Panc1 (cell line): ENCODE measurements around the gene PPP1R14C. TPM values are rescaled to one million over a fixed set of nuclear protein-coding genes. Genes with fewer than 3 reads are reported as not detected.
"Not testable (repeated sequence)": the region's sequence is repeated elsewhere in the genome, so short reads cannot be mapped to it uniquely, and the experiment has no call there.

Experiments
- ATAC-seq: fragments of 200-7000 bp; cut with Tn5 transposase; 2 replicates; pipeline ENCODE4 v1.9.1; 2020; ENCODE audit warnings: mild to moderate bottlenecking, moderate library complexity
- BruUV-seq: library from RNA; stranded (reverse); fragments of 400-500 nt; replicated peaks from 2 replicates; lab custom pipeline; 2021; lab: Mats Ljungman, UMichigan
- CTCF ChIA-PET: fragments of 300-600 bp; sonication (Branson Sonifier 250); formaldehyde crosslinking; loops from one replicate; lab custom pipeline; 2022; ENCODE audit warnings: antibody characterized with exemption; lab: Charles Lee
- POLR2A ChIA-PET: fragments of 300-600 bp; sonication (Branson Sonifier 250); formaldehyde crosslinking; loops from one replicate; lab custom pipeline; 2022; ENCODE audit warnings: antibody characterized with exemption; lab: Charles Lee
- DNase-seq: peaks from one replicate; pipeline ENCODE4 v3.0.0-alpha.2; 2010; ENCODE audit warnings: low read depth, low spot score
- H3K27ac ChIP-seq: 2 replicates; pipeline ENCODE4 v1.5.1; 2011; ENCODE audit warnings: mild to moderate bottlenecking, low read length, inconsistent platforms
- H3K27me3 ChIP-seq: fragments of 200-500 bp; sonication (Bioruptor generic); 2 replicates; pipeline ENCODE4 v1.6.0; 2014; ENCODE audit warnings: low read length, inconsistent platforms; ENCODE audit not compliant: control insufficient read depth, insufficient read depth
- H3K36me3 ChIP-seq: fragments of 200-500 bp; sonication (Bioruptor generic); 2 replicates; pipeline ENCODE4 v1.5.1; 2014; ENCODE audit warnings: inconsistent platforms, mild to moderate bottlenecking, low read length, moderate library complexity; ENCODE audit not compliant: control insufficient read depth, insufficient read depth
- H3K4me1 ChIP-seq: 2 replicates; pipeline ENCODE4 v1.5.1; 2011; ENCODE audit warnings: inconsistent platforms, mild to moderate bottlenecking, low read length, moderate library complexity; ENCODE audit not compliant: control insufficient read depth, insufficient read depth
- H3K4me3 ChIP-seq, 2 experiments: 2 replicates each; pipeline ENCODE4 v1.5.1; 2011 to 2012; ENCODE audit warnings: low read depth in 2 of 2, low read length in 2 of 2, mild to moderate bottlenecking in 2 of 2, inconsistent platforms in 1 of 2, moderate library complexity in 1 of 2
- H3K9me3 ChIP-seq: fragments of 200-500 bp; sonication (Bioruptor generic); 2 replicates; pipeline ENCODE4 v1.5.1; 2014; ENCODE audit warnings: low read depth, mild to moderate bottlenecking, inconsistent platforms, low read length, moderate library complexity; ENCODE audit not compliant: control insufficient read depth, insufficient read depth
- POLR2AphosphoS5 ChIP-seq: IDR thresholded peaks from 2 replicates; pipeline ENCODE4 v1.6.1; 2012; ENCODE audit warnings: mild to moderate bottlenecking, low read depth, low read length, moderate library complexity
- SIN3A ChIP-seq: IDR thresholded peaks from 2 replicates; pipeline ENCODE4 v1.6.1; 2012; ENCODE audit warnings: low read depth, mild to moderate bottlenecking, low read length, moderate library complexity, borderline replicate concordance; ENCODE audit not compliant: insufficient read depth
- TCF7L2 ChIP-seq: IDR thresholded peaks from 2 replicates; pipeline ENCODE4 v1.6.1; 2011; ENCODE audit warnings: mild to moderate bottlenecking, low read depth, low read length, inconsistent platforms
- in situ Hi-C: cut with HindIII; loops from 2 replicates; pipeline ENCODE4 v1.10.0; 2016; ENCODE audit warnings: low sequenced_read_pairs, low pct_unique_long_range_greater_than_20kb
- intact Hi-C: fragments of 100-400 bp; cut with micrococcal nuclease; formaldehyde crosslinking; loops from one replicate; pipeline ENCODE4 v1.10.0; 2022; ENCODE audit not compliant: unreplicated experiment
- total RNA-seq: library from RNA; stranded (reverse); gene quantifications from one replicate; pipeline ENCODE4 v1.2.1, GENCODE V29; 2021; ENCODE audit not compliant: unreplicated experiment
- TF ChIP-seq, protein P1 (sequence below): fragments of 450-650 bp; IDR thresholded peaks from 2 replicates; pipeline ENCODE4 v1.5.1; 2017; ENCODE audit warnings: mild to moderate bottlenecking
- TF ChIP-seq, protein P2 (sequence below), 2 experiments: IDR thresholded peaks; 2 replicates each; pipeline ENCODE4 v1.6.1; 2011 to 2012; ENCODE audit warnings: low read depth in 2 of 2, control low read depth in 1 of 2, low read length in 1 of 2, mild to moderate bottlenecking in 1 of 2, moderate library complexity in 1 of 2; ENCODE audit not compliant: insufficient read depth in 1 of 2

Gene PPP1R14C
- total RNA-seq, 1 experiment from 2014 or later, result not detected

DNA sequence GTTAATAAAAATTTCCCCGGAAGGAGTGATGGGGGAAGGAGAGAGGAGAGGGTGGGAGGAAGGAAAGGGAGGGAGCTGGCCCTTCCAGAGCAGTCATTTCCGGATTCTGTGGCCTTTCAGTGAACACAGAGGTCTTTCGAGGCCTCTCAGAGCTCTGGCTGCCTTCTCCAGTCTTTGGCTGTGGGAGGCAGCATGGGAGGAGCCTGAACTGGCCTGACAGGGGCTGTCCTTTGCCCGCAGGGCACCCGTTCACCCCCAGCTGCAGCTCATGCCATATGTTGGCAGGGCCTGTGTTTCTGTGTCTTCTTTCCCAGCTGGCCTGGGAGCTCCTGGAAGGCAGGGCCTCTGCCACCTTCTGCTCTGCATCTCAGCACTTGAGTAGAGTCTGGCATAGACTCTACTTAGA lies 95.5 kb downstream of the PPP1R14C start:
- H3K27ac ChIP-seq, result no peak overlapping the region
- H3K4me3 ChIP-seq, result no peak overlapping the region
- in situ Hi-C loops (no loop called here), intact Hi-C loops (no loop called here)
- no peaks in the 10 kb centered on the region for H3K36me3 ChIP-seq
- TF ChIP-seq, protein P1, sequence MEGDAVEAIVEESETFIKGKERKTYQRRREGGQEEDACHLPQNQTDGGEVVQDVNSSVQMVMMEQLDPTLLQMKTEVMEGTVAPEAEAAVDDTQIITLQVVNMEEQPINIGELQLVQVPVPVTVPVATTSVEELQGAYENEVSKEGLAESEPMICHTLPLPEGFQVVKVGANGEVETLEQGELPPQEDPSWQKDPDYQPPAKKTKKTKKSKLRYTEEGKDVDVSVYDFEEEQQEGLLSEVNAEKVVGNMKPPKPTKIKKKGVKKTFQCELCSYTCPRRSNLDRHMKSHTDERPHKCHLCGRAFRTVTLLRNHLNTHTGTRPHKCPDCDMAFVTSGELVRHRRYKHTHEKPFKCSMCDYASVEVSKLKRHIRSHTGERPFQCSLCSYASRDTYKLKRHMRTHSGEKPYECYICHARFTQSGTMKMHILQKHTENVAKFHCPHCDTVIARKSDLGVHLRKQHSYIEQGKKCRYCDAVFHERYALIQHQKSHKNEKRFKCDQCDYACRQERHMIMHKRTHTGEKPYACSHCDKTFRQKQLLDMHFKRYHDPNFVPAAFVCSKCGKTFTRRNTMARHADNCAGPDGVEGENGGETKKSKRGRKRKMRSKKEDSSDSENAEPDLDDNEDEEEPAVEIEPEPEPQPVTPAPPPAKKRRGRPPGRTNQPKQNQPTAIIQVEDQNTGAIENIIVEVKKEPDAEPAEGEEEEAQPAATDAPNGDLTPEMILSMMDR, result no peak
- TF ChIP-seq, protein P2, sequence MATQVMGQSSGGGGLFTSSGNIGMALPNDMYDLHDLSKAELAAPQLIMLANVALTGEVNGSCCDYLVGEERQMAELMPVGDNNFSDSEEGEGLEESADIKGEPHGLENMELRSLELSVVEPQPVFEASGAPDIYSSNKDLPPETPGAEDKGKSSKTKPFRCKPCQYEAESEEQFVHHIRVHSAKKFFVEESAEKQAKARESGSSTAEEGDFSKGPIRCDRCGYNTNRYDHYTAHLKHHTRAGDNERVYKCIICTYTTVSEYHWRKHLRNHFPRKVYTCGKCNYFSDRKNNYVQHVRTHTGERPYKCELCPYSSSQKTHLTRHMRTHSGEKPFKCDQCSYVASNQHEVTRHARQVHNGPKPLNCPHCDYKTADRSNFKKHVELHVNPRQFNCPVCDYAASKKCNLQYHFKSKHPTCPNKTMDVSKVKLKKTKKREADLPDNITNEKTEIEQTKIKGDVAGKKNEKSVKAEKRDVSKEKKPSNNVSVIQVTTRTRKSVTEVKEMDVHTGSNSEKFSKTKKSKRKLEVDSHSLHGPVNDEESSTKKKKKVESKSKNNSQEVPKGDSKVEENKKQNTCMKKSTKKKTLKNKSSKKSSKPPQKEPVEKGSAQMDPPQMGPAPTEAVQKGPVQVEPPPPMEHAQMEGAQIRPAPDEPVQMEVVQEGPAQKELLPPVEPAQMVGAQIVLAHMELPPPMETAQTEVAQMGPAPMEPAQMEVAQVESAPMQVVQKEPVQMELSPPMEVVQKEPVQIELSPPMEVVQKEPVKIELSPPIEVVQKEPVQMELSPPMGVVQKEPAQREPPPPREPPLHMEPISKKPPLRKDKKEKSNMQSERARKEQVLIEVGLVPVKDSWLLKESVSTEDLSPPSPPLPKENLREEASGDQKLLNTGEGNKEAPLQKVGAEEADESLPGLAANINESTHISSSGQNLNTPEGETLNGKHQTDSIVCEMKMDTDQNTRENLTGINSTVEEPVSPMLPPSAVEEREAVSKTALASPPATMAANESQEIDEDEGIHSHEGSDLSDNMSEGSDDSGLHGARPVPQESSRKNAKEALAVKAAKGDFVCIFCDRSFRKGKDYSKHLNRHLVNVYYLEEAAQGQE (IDR thresholded peaks at IDR 0.05; ENCODE audit: insufficient read depth in 1 of 2, low read depth in 2 of 2, low read length in 1 of 2), result no peak
- no peak for TF ChIP-seq SIN3A
- no peak for TF ChIP-seq POLR2AphosphoS5
- TF ChIP-seq TCF7L2, result no peak
- no peaks in the 10 kb centered on the region for H3K4me1 ChIP-seq
- H3K27me3 ChIP-seq, result no peaks in the 10 kb centered on the region
- no TSS peak for BruUV-seq
- POLR2A ChIA-PET, result no interaction called here
- CTCF ChIA-PET, result no interaction called here
- no peak for DNase-seq
- H3K9me3 ChIP-seq, result no peaks in the 10 kb centered on the region
- no peak for ATAC-seq

DNA sequence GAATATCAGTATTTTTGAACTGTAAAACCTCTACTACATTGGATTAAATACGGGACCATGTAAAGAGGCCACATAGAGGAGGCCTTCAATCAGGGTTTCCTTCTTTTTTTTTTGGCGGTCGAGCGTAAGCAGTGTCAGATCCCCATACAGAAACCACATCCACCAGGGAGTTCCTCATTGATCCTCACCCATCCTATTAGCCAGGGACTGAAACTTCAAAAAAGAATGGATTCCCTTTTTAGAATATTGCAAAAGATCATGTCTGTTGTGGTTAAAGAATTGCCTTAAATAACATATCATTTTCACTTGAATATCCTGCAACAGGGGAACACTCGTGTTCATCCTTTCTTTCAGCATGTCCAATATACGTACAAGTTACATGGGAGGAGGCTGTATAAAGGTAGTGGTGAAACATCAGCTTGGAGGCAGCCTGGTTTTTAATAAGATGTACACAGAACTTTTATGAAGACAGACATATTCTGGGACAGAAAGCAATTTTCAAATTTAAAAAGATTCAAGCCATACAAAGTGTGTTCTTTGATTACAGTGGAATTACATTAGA lies 96.1 kb downstream of the PPP1R14C start:
- TF ChIP-seq, protein P1, result no peak
- TF ChIP-seq POLR2AphosphoS5, result no peak
- TF ChIP-seq, protein P2 (IDR thresholded peaks at IDR 0.05; ENCODE audit: insufficient read depth in 1 of 2, low read depth in 2 of 2, low read length in 1 of 2), result no peak
- no peak for TF ChIP-seq TCF7L2
- no peak for TF ChIP-seq SIN3A
- no peaks in the 10 kb centered on the region for H3K27me3 ChIP-seq
- no TSS peak for BruUV-seq
- no peak overlapping the region for H3K27ac ChIP-seq
- H3K9me3 ChIP-seq, result no peaks in the 10 kb centered on the region
- ATAC-seq (no peak), DNase-seq (no peak)
- CTCF ChIA-PET, result no interaction called here
- no peaks in the 10 kb centered on the region for H3K4me1 ChIP-seq
- no peaks in the 10 kb centered on the region for H3K36me3 ChIP-seq
- intact Hi-C loops, result no loop called here
- H3K4me3 ChIP-seq, result no peak overlapping the region
- POLR2A ChIA-PET, result no interaction called here
- in situ Hi-C loops, result no loop called here

DNA sequence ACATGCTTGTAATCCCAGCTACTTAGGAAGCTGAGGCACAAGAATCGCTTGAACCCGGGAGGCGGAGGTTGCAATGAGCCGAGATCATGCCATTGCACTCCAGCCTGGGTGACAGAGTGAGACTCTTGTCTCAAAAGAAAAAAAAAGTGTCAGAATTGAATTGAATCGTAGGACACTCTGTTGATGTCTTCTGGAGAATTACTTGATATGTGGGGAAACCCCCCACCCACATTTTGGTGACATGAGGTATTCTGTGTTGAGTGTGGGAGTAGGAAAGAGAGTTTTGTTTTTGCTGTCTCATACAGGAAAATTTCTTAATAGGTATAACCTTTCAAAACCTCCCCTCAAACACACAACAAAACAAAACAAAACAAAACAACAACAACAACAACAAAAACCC lies 98.9 kb downstream of the PPP1R14C start:
- H3K27me3 ChIP-seq, BruUV-seq, H3K36me3 ChIP-seq, H3K4me3 ChIP-seq, H3K4me1 ChIP-seq, POLR2A ChIA-PET, ATAC-seq, CTCF ChIA-PET, DNase-seq, H3K27ac ChIP-seq, H3K9me3 ChIP-seq, in situ Hi-C loops, intact Hi-C loops: not testable (repeated sequence)
